Ishikawa (cell line): ENCODE results near the gene ADD2.

Experiments used
- EP300 ChIP-seq: IDR thresholded peaks from 2 replicates; pipeline ENCODE4 v1.6.1; 2012; ENCODE audit warnings: borderline replicate concordance
- MAX ChIP-seq: IDR thresholded peaks from 2 replicates; pipeline ENCODE4 v1.6.1; 2012
- NFIC ChIP-seq: IDR thresholded peaks from 2 replicates; pipeline ENCODE4 v1.6.1; 2012

- no peak for TF ChIP-seq NFIC
- no peak for TF ChIP-seq MAX
- no peak for TF ChIP-seq EP300
Observed at GRCh38 chr2:70711191-70711590, 56.8 kb downstream of the ADD2 start.
